Measurements from ENCODE around the gene PAX2. TPM values are rescaled to one million over a fixed set of nuclear protein-coding genes. Genes with fewer than 3 reads are reported as not detected.

Gene PAX2
- total RNA-seq, 5 donors from 2014 or later (not counting 1 experiment from before 2014, with no cell fraction given): not detected

DNA sequence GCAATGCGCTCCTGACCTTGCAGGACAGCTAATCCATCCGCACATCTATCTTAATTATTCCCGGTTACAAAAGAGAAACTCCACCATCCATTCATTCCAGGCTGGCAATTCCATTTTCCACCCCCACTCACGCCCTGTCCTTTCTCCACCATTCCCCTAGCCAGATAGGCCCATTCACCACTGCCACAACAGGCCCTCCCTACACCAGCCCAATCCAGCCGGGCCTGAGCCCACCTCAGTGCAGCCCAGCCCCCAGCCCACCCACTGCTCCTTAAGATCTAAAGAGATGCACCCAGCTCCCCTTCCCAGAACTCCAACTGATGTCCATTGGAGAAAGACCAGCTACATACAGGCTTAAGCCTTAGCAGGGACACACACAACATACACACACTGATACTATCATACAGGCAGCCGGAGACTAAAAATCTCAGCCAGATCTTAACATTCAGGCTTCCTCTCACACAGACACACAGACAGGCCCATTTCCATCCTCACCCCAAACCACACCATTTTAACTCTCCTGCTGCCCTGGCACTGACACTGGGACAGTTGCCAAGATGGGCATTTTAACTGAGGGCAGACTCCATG is 38.0 kb upstream of the PAX2 start:
- Histone ChIP-seq H3K27ac (ENCODE audit: low read length) (no peak overlapping the region), H3K4me3 (ENCODE audit: control insufficient read depth in 1 of 2, extremely low read depth in 1 of 2, low read length in 1 of 2) (no peak overlapping the region), H3K36me3 (ENCODE audit: control insufficient read depth in 2 of 2, extremely low read depth in 1 of 2, insufficient read depth in 1 of 2, low read length in 1 of 2) (no peaks in the 10 kb centered on the region), H3K27me3 (replicated peaks in 1 of 2; ENCODE audit: control insufficient read depth in 2 of 2, extremely low read depth in 1 of 2, insufficient read depth in 2 of 2, low read length in 1 of 2) (peaks cover 13 to 61% of the 10 kb centered on the region in 2 experiments), H3K4me1 (ENCODE audit: control insufficient read depth in 1 of 2, extremely low read depth in 1 of 2, insufficient read depth in 2 of 2, low read length in 2 of 2) (no peaks in the 10 kb centered on the region), H3K9me3 (no peaks in the 10 kb centered on the region)
- ChIA-PET POLR2A (no interaction called here), CTCF (no interaction called here)
- no peaks in the 10 kb centered on the region for H3K9me3 Mint-ChIP-seq
- 81% methylated on average over 6 of the region's 6 CpGs for WGBS (ENCODE audit: insufficient coverage)
- H3K36me3 Mint-ChIP-seq: no peaks in the 10 kb centered on the region
- peaks cover 62 to 69% of the 10 kb centered on the region in 2 donors for H3K27me3 Mint-ChIP-seq
- DNase-seq (no peak), ATAC-seq (replicated peaks in 1 of 4) (no peak)
- H3K4me1 Mint-ChIP-seq: no peaks in the 10 kb centered on the region
- no peak overlapping the region for H3K27ac Mint-ChIP-seq
- H3K4me3 Mint-ChIP-seq: no peak overlapping the region

DNA sequence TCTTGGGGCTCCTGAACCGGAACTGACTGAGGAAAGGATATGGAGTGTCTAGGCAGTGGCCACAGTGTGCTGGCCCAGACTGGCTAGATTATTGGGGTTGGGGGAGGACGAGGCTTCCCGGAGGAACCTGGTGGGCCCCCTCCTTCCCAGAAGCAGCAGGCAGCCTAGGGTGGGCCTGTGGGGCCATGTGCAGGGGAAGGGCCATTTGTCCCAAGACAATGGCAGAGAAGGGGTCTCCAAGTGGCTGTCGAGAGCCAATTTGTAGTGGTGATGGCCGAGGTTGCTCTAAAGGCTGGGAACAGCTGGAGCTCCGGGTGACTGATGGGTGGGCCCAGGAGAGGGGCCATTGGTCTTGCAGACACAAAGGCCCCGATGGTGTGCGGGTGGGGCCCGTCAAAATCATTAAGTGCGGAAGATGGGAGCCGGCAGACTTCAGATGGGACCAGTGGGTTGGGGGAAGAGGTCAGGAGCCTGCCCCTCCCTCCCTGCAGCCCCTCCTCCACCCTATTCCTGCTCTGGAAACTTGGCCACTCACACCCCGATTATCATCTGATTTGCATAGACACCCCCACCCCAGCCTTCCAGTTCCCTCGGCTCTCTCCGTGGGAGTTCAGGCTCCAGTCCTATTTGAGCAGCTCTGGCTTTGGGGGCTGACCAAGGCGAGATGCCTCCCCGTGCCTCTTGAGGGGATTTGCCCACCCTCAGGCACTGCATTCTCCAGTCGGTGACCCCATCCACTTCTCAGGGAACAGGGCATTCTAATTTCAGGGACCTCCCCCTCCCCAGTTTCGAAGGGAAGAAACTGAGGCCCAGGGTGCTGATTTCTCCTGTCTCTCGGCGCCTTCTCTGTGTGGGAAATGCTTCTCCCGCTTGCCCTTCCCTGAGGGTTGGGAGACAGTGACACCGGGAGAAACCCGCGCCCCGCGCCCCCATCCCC is 36.0 kb upstream of the PAX2 start:
- POLR2A ChIA-PET: interaction anchor here in 1 of 2 donors (0.6 kb wide), 1 partner anchor 875 kb away, joined by 9 read pairs; no protein-coding TSS in a partner anchor
- Mint-ChIP-seq H3K27me3 (peaks cover 71 to 76% of the 10 kb centered on the region in 2 donors), H3K4me1 (peaks cover 3 to 7% (median 4%) of the 10 kb centered on the region in 3 donors), H3K9me3 (no peaks in the 10 kb centered on the region), H3K4me3 (no peak overlapping the region), H3K27ac (no peak overlapping the region), H3K36me3 (no peaks in the 10 kb centered on the region)
- Histone ChIP-seq H3K36me3 (ENCODE audit: control insufficient read depth in 2 of 2, extremely low read depth in 1 of 2, insufficient read depth in 1 of 2, low read length in 1 of 2) (no peaks in the 10 kb centered on the region), H3K9me3 (no peaks in the 10 kb centered on the region), H3K4me3 (ENCODE audit: control insufficient read depth in 1 of 2, extremely low read depth in 1 of 2, low read length in 1 of 2) (no peak overlapping the region), H3K27me3 (replicated peaks in 1 of 2; ENCODE audit: control insufficient read depth in 2 of 2, extremely low read depth in 1 of 2, insufficient read depth in 2 of 2, low read length in 1 of 2) (peaks cover 16 to 78% of the 10 kb centered on the region in 2 experiments), H3K27ac (ENCODE audit: low read length) (no peak overlapping the region), H3K4me1 (ENCODE audit: control insufficient read depth in 1 of 2, extremely low read depth in 1 of 2, insufficient read depth in 2 of 2, low read length in 2 of 2) (no peaks in the 10 kb centered on the region)
- no peak for ATAC-seq (replicated peaks in 1 of 4)
- no peak for DNase-seq
- 19% methylated on average over 16 of the region's 26 CpGs for WGBS (ENCODE audit: insufficient coverage)
- CTCF ChIA-PET: no interaction called here

DNA sequence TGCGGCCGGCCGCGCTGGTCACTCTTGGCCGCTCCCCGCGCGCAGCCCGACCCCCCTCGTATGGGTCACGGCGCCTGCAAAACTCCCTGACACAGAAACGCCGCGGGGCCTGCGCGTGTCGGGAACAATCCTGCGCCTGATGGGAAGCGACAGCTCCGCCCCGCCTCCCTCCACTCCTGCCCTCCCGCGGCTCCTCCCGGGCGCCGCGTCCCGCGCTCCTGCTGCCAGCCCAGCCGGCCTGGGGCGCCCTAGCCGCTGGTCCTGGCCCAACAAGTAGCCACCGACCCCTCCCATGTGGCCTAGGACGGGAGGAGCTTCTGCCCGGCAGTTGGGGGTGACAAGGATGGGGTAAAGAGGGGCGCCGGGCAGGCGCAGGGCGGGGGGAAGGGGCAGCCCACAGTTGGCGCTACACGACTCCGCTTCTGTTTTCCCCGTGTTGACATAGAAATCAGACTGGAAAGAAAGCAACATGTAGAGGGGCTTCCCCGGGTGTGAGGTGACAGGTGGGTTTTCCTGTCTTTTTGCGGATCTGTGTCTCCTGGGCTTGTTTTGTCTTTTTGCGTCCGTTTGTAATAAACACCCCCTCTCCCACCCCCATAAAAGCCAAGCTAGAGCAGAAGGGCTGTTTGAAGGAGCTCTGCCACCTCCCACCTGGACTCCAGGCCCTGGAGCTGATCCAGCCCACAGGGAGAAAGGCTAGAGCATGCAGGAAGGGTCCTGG is 35.1 kb upstream of the PAX2 start:
- Mint-ChIP-seq H3K27ac (no peak overlapping the region), H3K9me3 (no peaks in the 10 kb centered on the region), H3K4me1 (peaks cover 8 to 11% (median 9%) of the 10 kb centered on the region in 3 donors), H3K27me3 (peaks cover 79% of the 10 kb centered on the region in 2 donors), H3K4me3 (no peak overlapping the region), H3K36me3 (no peaks in the 10 kb centered on the region)
- Histone ChIP-seq H3K4me3 (ENCODE audit: control insufficient read depth in 1 of 2, extremely low read depth in 1 of 2, low read length in 1 of 2) (no peak overlapping the region), H3K36me3 (ENCODE audit: control insufficient read depth in 2 of 2, extremely low read depth in 1 of 2, insufficient read depth in 1 of 2, low read length in 1 of 2) (no peaks in the 10 kb centered on the region), H3K27me3 (replicated peaks in 1 of 2; ENCODE audit: control insufficient read depth in 2 of 2, extremely low read depth in 1 of 2, insufficient read depth in 2 of 2, low read length in 1 of 2) (peaks cover 16 to 78% of the 10 kb centered on the region in 2 experiments), H3K9me3 (no peaks in the 10 kb centered on the region), H3K27ac (ENCODE audit: low read length) (no peak overlapping the region), H3K4me1 (ENCODE audit: control insufficient read depth in 1 of 2, extremely low read depth in 1 of 2, insufficient read depth in 2 of 2, low read length in 2 of 2) (peaks cover 0 to 1% of the 10 kb centered on the region in 2 experiments)
- ChIA-PET POLR2A (interaction anchor here in 1 of 2 donors (0.6 kb wide), 1 partner anchor 874 kb away, joined by 9 read pairs; no protein-coding TSS in a partner anchor), CTCF (interaction anchor here in 1 of 2 donors (0.5 kb wide), 1 partner anchor 282 kb away, joined by 6 read pairs; no protein-coding TSS in a partner anchor)
- 11% methylated on average over 35 of the region's 48 CpGs for WGBS (ENCODE audit: insufficient coverage)
- no peak for DNase-seq
- ATAC-seq (replicated peaks in 1 of 4): no peak

DNA sequence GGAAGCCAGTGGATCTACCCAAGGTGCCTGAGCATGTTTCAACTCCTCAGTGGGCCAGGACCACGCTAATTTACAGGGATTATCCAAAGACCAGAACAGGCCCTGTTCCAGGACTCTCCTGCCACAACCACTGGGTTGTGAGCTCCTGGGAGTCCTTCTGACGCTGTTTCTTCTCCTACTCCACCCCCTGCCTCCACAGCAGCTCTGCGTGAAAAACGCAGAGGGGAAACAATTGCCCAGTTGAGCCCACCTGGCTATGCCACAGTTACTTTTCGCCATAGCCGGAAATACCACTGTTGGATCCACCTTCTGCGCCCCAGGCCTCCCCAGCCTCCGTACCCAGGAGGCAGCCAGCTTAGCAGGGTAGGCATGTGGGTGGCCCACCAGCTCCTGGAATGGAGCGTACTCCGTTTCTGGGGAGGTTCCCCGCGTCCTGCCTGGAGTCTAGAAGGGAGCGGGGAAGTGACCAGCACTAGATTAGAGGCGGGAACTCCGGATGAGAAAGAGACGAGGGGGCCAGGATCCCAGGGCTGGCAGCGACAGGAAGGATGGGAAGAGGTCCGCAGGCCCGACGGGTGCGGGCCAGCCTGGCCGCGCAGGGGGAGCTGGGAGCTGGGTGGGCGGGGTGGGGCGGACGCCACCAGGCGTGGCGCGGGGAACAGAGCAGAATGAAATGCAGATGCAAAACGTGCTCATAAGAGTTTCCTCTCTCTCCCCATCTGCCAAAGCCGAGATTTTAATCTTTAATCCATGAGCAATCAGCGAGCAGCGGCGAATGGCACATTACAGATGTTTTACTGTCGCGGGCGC is 32.1 kb upstream of the PAX2 start:
- Mint-ChIP-seq H3K27me3 (peaks cover 80 to 81% of the 10 kb centered on the region in 2 donors), H3K27ac (no peak overlapping the region), H3K4me1 (peaks cover 13 to 18% (median 16%) of the 10 kb centered on the region in 3 donors), H3K36me3 (no peaks in the 10 kb centered on the region), H3K9me3 (no peaks in the 10 kb centered on the region), H3K4me3 (peak overlapping the region in 2 of 3 donors; percentile 25 to 54)
- WGBS (ENCODE audit: insufficient coverage): 15% methylated on average over 33 of the region's 37 CpGs
- ATAC-seq (replicated peaks in 1 of 4): no peak
- Histone ChIP-seq H3K9me3 (no peaks in the 10 kb centered on the region), H3K27me3 (replicated peaks in 1 of 2; ENCODE audit: control insufficient read depth in 2 of 2, extremely low read depth in 1 of 2, insufficient read depth in 2 of 2, low read length in 1 of 2) (peaks cover 26 to 69% of the 10 kb centered on the region in 2 experiments), H3K4me1 (ENCODE audit: control insufficient read depth in 1 of 2, extremely low read depth in 1 of 2, insufficient read depth in 2 of 2, low read length in 2 of 2) (peaks cover 0 to 3% of the 10 kb centered on the region in 2 experiments), H3K27ac (ENCODE audit: low read length) (no peak overlapping the region), H3K36me3 (ENCODE audit: control insufficient read depth in 2 of 2, extremely low read depth in 1 of 2, insufficient read depth in 1 of 2, low read length in 1 of 2) (no peaks in the 10 kb centered on the region), H3K4me3 (ENCODE audit: control insufficient read depth in 1 of 2, extremely low read depth in 1 of 2, low read length in 1 of 2) (no peak overlapping the region)
- DNase-seq: no peak
- POLR2A ChIA-PET: no interaction called here
- CTCF ChIA-PET: no interaction called here

DNA sequence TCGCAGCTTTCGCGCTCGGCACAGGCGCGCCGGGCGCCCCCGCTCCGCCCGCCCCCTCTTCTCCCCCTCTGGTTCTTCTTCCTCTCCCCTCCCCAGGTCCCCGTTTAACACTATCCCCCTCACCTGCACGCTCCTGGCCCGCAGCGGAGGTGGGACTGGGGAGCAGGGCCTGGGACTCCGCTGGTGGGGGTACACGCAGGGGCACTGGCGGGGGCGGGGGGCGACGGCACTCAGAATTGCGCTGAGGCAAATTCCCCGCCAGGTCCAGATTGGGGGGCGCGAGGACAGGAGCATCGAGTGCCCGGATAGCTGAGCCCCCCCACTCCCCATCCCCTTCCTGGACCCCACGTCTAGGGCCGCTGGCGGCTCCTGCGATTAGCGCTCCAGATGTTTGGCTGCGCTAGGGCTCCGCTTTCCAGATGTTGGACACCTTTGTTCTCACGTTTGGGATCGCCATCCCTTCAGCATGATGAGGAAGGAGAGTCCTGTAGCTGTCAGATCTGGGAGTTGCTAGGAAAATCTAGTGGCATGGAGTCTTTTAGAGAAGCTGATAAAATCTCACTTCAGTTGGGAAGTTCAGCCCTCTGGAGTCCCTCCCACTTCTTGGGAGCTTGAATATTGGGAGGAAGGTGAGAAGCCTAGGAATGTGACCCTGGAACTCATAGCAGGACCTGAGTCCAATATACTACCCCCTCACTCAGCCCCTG is 31.4 kb upstream of the PAX2 start:
- POLR2A ChIA-PET: no interaction called here
- Histone ChIP-seq H3K4me3 (ENCODE audit: control insufficient read depth in 1 of 2, extremely low read depth in 1 of 2, low read length in 1 of 2) (no peak overlapping the region), H3K27me3 (replicated peaks in 1 of 2; ENCODE audit: control insufficient read depth in 2 of 2, extremely low read depth in 1 of 2, insufficient read depth in 2 of 2, low read length in 1 of 2) (peaks cover 24 to 72% of the 10 kb centered on the region in 2 experiments), H3K27ac (ENCODE audit: low read length) (no peak overlapping the region), H3K9me3 (no peaks in the 10 kb centered on the region), H3K4me1 (ENCODE audit: control insufficient read depth in 1 of 2, extremely low read depth in 1 of 2, insufficient read depth in 2 of 2, low read length in 2 of 2) (peaks cover 0 to 3% of the 10 kb centered on the region in 2 experiments), H3K36me3 (ENCODE audit: control insufficient read depth in 2 of 2, extremely low read depth in 1 of 2, insufficient read depth in 1 of 2, low read length in 1 of 2) (no peaks in the 10 kb centered on the region)
- Mint-ChIP-seq H3K4me3 (peak overlapping the region in 1 of 3 donors; percentile 70), H3K4me1 (peaks cover 13 to 18% (median 16%) of the 10 kb centered on the region in 3 donors), H3K27ac (no peak overlapping the region), H3K36me3 (no peaks in the 10 kb centered on the region), H3K9me3 (no peaks in the 10 kb centered on the region), H3K27me3 (peaks cover 81% of the 10 kb centered on the region in 2 donors)
- DNase-seq (no peak), ATAC-seq (replicated peaks in 1 of 4) (no peak)
- CTCF ChIA-PET: no interaction called here
- 13% methylated on average over 28 of the region's 36 CpGs for WGBS (ENCODE audit: insufficient coverage)
